ENCODE results near the gene AGK. TPM values are rescaled to one million over a fixed set of nuclear protein-coding genes. Genes with fewer than 3 reads are reported as not detected.

AGK gene
- polyA plus RNA-seq, 1 donor (not counting 4 experiments of a cell fraction or from before 2014, with no cell fraction given), result 40.0 TPM

GRCh38 chr7:141704741-141705140 is 153.5 kb downstream of the AGK start:
- no peaks in the 10 kb centered on the region for H3K9me3 ChIP-seq (ENCODE audit: control insufficient read depth, low read depth, low read length)
- no peaks in the 10 kb centered on the region for H4K20me1 ChIP-seq (ENCODE audit: control insufficient read depth, extremely low read depth, insufficient read depth, low read length)
- H3K4me1 ChIP-seq (ENCODE audit: control insufficient read depth, extremely low read depth, insufficient read depth, low read length), result peaks cover 12% of the 10 kb centered on the region
- no peak overlapping the region for H3K4me2 ChIP-seq (ENCODE audit: control insufficient read depth, extremely low read depth, insufficient read depth, low read depth, low read length)
- no peaks in the 10 kb centered on the region for H3K27me3 ChIP-seq (ENCODE audit: control insufficient read depth, extremely low read depth, insufficient read depth, low read length)
- TF ChIP-seq CTCF (optimal IDR thresholded peaks at IDR 0.05 in 1 of 3, IDR thresholded peaks at IDR 0.05 in 1 of 3, conservative IDR thresholded peaks at IDR 0.05 in 1 of 3; ENCODE audit: extremely low read depth in 1 of 3, insufficient read depth in 2 of 3, low read length in 3 of 3) (no peak), EZH2 (IDR thresholded peaks at IDR 0.05; ENCODE audit: low read length) (no peak)
- no peak overlapping the region for H2AFZ ChIP-seq (ENCODE audit: control insufficient read depth, low read length)
- H3K9ac ChIP-seq (ENCODE audit: control insufficient read depth, extremely low read depth, insufficient read depth, low read length), result no peak overlapping the region
- dilution Hi-C loops (cut with MboI; ENCODE audit: extremely low pct_ligation_motif_present, low sequenced_read_pairs), result no loop called here
- H3K27ac ChIP-seq (ENCODE audit: control insufficient read depth, insufficient read depth, low read length), result no peak overlapping the region
- FAIRE-seq, result no peak
- H3K9me1 ChIP-seq (ENCODE audit: control insufficient read depth, extremely low read depth, insufficient read depth, low read length), result no peaks in the 10 kb centered on the region
- no peak for DNase-seq (ENCODE audit: low read depth, low spot score)
- no peak overlapping the region for H3K4me3 ChIP-seq (ENCODE audit: control insufficient read depth in 2 of 3, extremely low read depth in 1 of 3, insufficient read depth in 2 of 3, low read depth in 1 of 3, low read length in 3 of 3)
- no peaks in the 10 kb centered on the region for H3K79me2 ChIP-seq (ENCODE audit: control insufficient read depth, insufficient read depth, low read length)
- no peaks in the 10 kb centered on the region for H3K36me3 ChIP-seq (ENCODE audit: control insufficient read depth in 2 of 2, extremely low read depth in 1 of 2, insufficient read depth in 2 of 2, low read length in 2 of 2)

Other genes starting within 250 kb of the AGK start
- 3.3 to 5.4 TPM (median 4.7 TPM) in 3 replicates for gene DENND11, start 150.8 kb downstream of the AGK start, polyA plus RNA-seq
- gene WEE2, start 156.9 kb downstream of the AGK start, polyA plus RNA-seq, result not detected in 3 replicates
- gene SSBP1, start 186.9 kb downstream of the AGK start, polyA plus RNA-seq, result 127 to 244 TPM (median 230 TPM) in 3 replicates
- gene TAS2R3, start 212.7 kb downstream of the AGK start, polyA plus RNA-seq, result 0.07 to 0.59 TPM (median 0.51 TPM) in 3 replicates
- 0.24 to 0.73 TPM (median 0.68 TPM) in 3 replicates for gene TAS2R4, start 225.3 kb downstream of the AGK start, polyA plus RNA-seq
- gene TAS2R5, start 238.8 kb downstream of the AGK start, polyA plus RNA-seq, result 0.54 to 3.1 TPM (median 2.0 TPM) in 3 replicates

All from keratinocyte (primary cell).